ENCODE measurements around the gene MGAT4B. TPM values are rescaled to one million over a fixed set of nuclear protein-coding genes. Genes with fewer than 3 reads are reported as not detected.

MGAT4B gene
- polyA plus RNA-seq, 1 donor (not counting 4 experiments of a cell fraction or from before 2014, with no cell fraction given), result 69.8 TPM

DNA sequence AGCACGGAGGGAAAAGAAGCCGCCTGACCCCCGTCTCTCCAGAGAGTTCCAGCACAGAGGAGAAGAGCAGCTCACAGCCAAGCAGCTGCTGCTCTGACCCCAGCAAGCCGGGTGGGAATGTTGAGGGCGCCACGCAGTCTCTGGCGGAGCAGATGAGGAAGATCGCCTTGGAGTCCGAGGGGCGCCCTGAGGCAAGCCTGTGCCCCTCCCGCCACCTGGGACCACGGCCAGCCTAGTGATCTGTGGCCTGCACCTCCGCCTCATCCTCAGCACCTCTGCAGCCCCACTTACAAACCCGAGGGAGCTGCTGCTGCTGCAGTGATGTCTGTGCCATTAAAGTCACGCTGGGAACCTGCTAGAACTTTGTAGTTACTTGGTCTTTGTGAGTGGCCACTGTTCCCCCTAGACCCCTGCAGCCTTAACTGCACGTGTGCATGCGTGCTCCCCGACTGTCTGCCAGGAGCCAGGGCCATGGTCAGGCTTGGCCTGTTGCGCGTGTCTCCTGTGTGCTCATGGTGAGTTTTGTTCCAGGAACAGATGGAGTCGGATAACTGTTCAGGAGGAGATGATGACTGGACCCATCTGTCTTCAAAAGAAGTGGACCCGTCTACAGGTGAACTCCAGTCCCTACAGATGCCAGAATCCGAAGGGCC is 26.5 kb upstream of the MGAT4B start:
- H4K20me1 ChIP-seq (ENCODE audit: control insufficient read depth, extremely low read depth, insufficient read depth, low read length), result no peaks in the 10 kb centered on the region
- no peaks in the 10 kb centered on the region for H3K79me2 ChIP-seq (ENCODE audit: control insufficient read depth, insufficient read depth, low read length)
- no peak overlapping the region for H3K27ac ChIP-seq (ENCODE audit: control insufficient read depth, insufficient read depth, low read length)
- H3K4me3 ChIP-seq (ENCODE audit: control insufficient read depth in 2 of 3, extremely low read depth in 1 of 3, insufficient read depth in 2 of 3, low read depth in 1 of 3, low read length in 3 of 3), result no peak overlapping the region
- TF ChIP-seq, protein P1, sequence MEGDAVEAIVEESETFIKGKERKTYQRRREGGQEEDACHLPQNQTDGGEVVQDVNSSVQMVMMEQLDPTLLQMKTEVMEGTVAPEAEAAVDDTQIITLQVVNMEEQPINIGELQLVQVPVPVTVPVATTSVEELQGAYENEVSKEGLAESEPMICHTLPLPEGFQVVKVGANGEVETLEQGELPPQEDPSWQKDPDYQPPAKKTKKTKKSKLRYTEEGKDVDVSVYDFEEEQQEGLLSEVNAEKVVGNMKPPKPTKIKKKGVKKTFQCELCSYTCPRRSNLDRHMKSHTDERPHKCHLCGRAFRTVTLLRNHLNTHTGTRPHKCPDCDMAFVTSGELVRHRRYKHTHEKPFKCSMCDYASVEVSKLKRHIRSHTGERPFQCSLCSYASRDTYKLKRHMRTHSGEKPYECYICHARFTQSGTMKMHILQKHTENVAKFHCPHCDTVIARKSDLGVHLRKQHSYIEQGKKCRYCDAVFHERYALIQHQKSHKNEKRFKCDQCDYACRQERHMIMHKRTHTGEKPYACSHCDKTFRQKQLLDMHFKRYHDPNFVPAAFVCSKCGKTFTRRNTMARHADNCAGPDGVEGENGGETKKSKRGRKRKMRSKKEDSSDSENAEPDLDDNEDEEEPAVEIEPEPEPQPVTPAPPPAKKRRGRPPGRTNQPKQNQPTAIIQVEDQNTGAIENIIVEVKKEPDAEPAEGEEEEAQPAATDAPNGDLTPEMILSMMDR (optimal IDR thresholded peaks at IDR 0.05 in 1 of 3, IDR thresholded peaks at IDR 0.05 in 1 of 3, conservative IDR thresholded peaks at IDR 0.05 in 1 of 3; ENCODE audit: extremely low read depth in 1 of 3, insufficient read depth in 2 of 3, low read length in 3 of 3), result no peak
- no peak for TF ChIP-seq EZH2 (IDR thresholded peaks at IDR 0.05; ENCODE audit: low read length)
- H3K9me3 ChIP-seq (ENCODE audit: control insufficient read depth, low read depth, low read length), result no peaks in the 10 kb centered on the region
- FAIRE-seq (no peak), DNase-seq (ENCODE audit: low read depth, low spot score) (no peak)
- no peaks in the 10 kb centered on the region for H3K4me1 ChIP-seq (ENCODE audit: control insufficient read depth, extremely low read depth, insufficient read depth, low read length)
- H2AFZ ChIP-seq (ENCODE audit: control insufficient read depth, low read length), result no peak overlapping the region
- no peak overlapping the region for H3K4me2 ChIP-seq (ENCODE audit: control insufficient read depth, extremely low read depth, insufficient read depth, low read depth, low read length)
- no peaks in the 10 kb centered on the region for H3K27me3 ChIP-seq (ENCODE audit: control insufficient read depth, extremely low read depth, insufficient read depth, low read length)
- no peaks in the 10 kb centered on the region for H3K9me1 ChIP-seq (ENCODE audit: control insufficient read depth, extremely low read depth, insufficient read depth, low read length)
- peaks cover 33 to 46% of the 10 kb centered on the region in 2 experiments for H3K36me3 ChIP-seq (ENCODE audit: control insufficient read depth in 2 of 2, extremely low read depth in 1 of 2, insufficient read depth in 2 of 2, low read length in 2 of 2)
- no peak overlapping the region for H3K9ac ChIP-seq (ENCODE audit: control insufficient read depth, extremely low read depth, insufficient read depth, low read length)
- dilution Hi-C loops (cut with MboI; ENCODE audit: extremely low pct_ligation_motif_present, low sequenced_read_pairs), result loop anchor here (25.0 kb wide), 1 partner anchor 96 kb away; the partner anchor contains the start of gene MAML1

- TF ChIP-seq, protein P1 (optimal IDR thresholded peaks at IDR 0.05 in 1 of 3, IDR thresholded peaks at IDR 0.05 in 1 of 3, conservative IDR thresholded peaks at IDR 0.05 in 1 of 3; ENCODE audit: extremely low read depth in 1 of 3, insufficient read depth in 2 of 3, low read length in 3 of 3), result no peak
- TF ChIP-seq EZH2 (IDR thresholded peaks at IDR 0.05; ENCODE audit: low read length), result no peak
- Histone ChIP-seq H3K4me1 (ENCODE audit: control insufficient read depth, extremely low read depth, insufficient read depth, low read length) (no peaks in the 10 kb centered on the region), H2AFZ (ENCODE audit: control insufficient read depth, low read length) (no peak overlapping the region), H3K4me2 (ENCODE audit: control insufficient read depth, extremely low read depth, insufficient read depth, low read depth, low read length) (no peak overlapping the region), H3K27me3 (ENCODE audit: control insufficient read depth, extremely low read depth, insufficient read depth, low read length) (no peaks in the 10 kb centered on the region), H3K9ac (ENCODE audit: control insufficient read depth, extremely low read depth, insufficient read depth, low read length) (no peak overlapping the region), H3K4me3 (ENCODE audit: control insufficient read depth in 2 of 3, extremely low read depth in 1 of 3, insufficient read depth in 2 of 3, low read depth in 1 of 3, low read length in 3 of 3) (no peak overlapping the region), H3K9me3 (ENCODE audit: control insufficient read depth, low read depth, low read length) (no peaks in the 10 kb centered on the region), H4K20me1 (ENCODE audit: control insufficient read depth, extremely low read depth, insufficient read depth, low read length) (no peaks in the 10 kb centered on the region), H3K9me1 (ENCODE audit: control insufficient read depth, extremely low read depth, insufficient read depth, low read length) (peaks cover 3% of the 10 kb centered on the region), H3K27ac (ENCODE audit: control insufficient read depth, insufficient read depth, low read length) (no peak overlapping the region), H3K36me3 (ENCODE audit: control insufficient read depth in 2 of 2, extremely low read depth in 1 of 2, insufficient read depth in 2 of 2, low read length in 2 of 2) (peaks cover 32 to 46% of the 10 kb centered on the region in 2 experiments), H3K79me2 (ENCODE audit: control insufficient read depth, insufficient read depth, low read length) (no peaks in the 10 kb centered on the region)
- dilution Hi-C loops (cut with MboI; ENCODE audit: extremely low pct_ligation_motif_present, low sequenced_read_pairs), result loop anchor here (25.0 kb wide), 1 partner anchor 95 kb away; the partner anchor contains the start of gene MAML1
- FAIRE-seq (no peak), DNase-seq (ENCODE audit: low read depth, low spot score) (no peak)
These were observed 25.5 kb upstream of the MGAT4B start for GRCh38 chr5:179832039-179832745.

Measured in keratinocyte (primary cell).